GM12892 (cell line): Measurements from ENCODE around the gene LAP3.

Experiments used
- DNase-seq: peaks from one replicate; pipeline ENCODE4 v3.0.0; 2011; ENCODE audit not compliant: insufficient read length
- FAIRE-seq: peaks from 2 replicates; lab custom pipeline; 2011; peaks lifted over from hg19 to GRCh38; lab: Jason Lieb, UNC
- POLR2A ChIP-seq: IDR thresholded peaks from 2 replicates; pipeline ENCODE4 v1.6.1; 2011; ENCODE audit warnings: low read depth, low read length, control low read depth
- POLR2AphosphoS5 ChIP-seq: IDR thresholded peaks from 2 replicates; pipeline ENCODE4 v1.6.1; 2011; ENCODE audit warnings: low read depth, low read length, control low read depth
- TAF1 ChIP-seq: IDR thresholded peaks from 2 replicates; pipeline ENCODE4 v1.6.1; 2011; ENCODE audit warnings: low read depth, mild to moderate bottlenecking, control low read depth, low read length, borderline replicate concordance

LAP3 gene

GRCh38 chr4:17550549-17550948 is 26.4 kb upstream of the LAP3 start:
- FAIRE-seq, result no peak
- DNase-seq, result no peak

GRCh38 chr4:17552427-17552826 is 24.6 kb upstream of the LAP3 start:
- FAIRE-seq (no peak), DNase-seq (no peak)
- no peak for TF ChIP-seq TAF1
- TF ChIP-seq POLR2AphosphoS5, result no peak
- TF ChIP-seq POLR2A, result no peak

More at GRCh38 chr4:17550549-17550948, 26.4 kb upstream of the LAP3 start:
- TF ChIP-seq TAF1 (no peak), POLR2AphosphoS5 (no peak), POLR2A (no peak)

- TF ChIP-seq POLR2AphosphoS5 (no peak), POLR2A (no peak), TAF1 (no peak)
- DNase-seq (no peak), FAIRE-seq (no peak)
These were observed 22.4 kb upstream of the LAP3 start for GRCh38 chr4:17554568-17554967.

DNA sequence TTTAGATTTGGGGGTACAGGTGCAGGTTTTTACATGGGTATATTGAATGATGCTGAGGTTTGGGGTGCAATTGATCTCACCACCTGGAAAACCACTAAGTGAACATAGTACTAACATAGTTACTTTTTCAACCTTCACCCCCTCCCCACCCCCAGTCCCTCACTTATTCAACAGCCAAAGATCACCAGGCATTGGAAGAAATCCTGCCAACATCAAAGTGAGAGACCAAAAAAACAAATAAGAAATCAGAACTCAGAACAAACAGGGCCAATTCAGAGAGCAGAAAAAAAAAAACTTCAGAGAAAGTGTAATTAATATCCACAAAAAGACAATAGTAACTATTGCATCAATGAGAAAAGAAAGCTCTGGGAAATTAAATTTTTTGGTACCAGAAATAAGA is 20.5 kb upstream of the LAP3 start:
- FAIRE-seq (no peak), DNase-seq (no peak)
- TF ChIP-seq TAF1, result no peak
- no peak for TF ChIP-seq POLR2A
- TF ChIP-seq POLR2AphosphoS5, result no peak

GRCh38 chr4:17557880-17558279 is 19.1 kb upstream of the LAP3 start:
- DNase-seq, result no peak
- no peak for FAIRE-seq

GRCh38 chr4:17558941-17559708 is 17.9 kb upstream of the LAP3 start:
- FAIRE-seq, result no peak
- DNase-seq, result no peak
- no peak for TF ChIP-seq TAF1
- TF ChIP-seq POLR2AphosphoS5, result no peak
- TF ChIP-seq POLR2A, result no peak

More at GRCh38 chr4:17557880-17558279, 19.1 kb upstream of the LAP3 start:
- TF ChIP-seq POLR2AphosphoS5 (no peak), POLR2A (no peak), TAF1 (no peak)

GRCh38 chr4:17559709-17560048 is 17.3 kb upstream of the LAP3 start:
- FAIRE-seq (no peak), DNase-seq (no peak)
- TF ChIP-seq POLR2A (no peak), TAF1 (no peak), POLR2AphosphoS5 (no peak)

- DNase-seq (no peak), FAIRE-seq (no peak)
- no peak for TF ChIP-seq POLR2A
- TF ChIP-seq TAF1, result no peak
- no peak for TF ChIP-seq POLR2AphosphoS5
These were observed 16.8 kb upstream of the LAP3 start for GRCh38 chr4:17560065-17560673.

DNA sequence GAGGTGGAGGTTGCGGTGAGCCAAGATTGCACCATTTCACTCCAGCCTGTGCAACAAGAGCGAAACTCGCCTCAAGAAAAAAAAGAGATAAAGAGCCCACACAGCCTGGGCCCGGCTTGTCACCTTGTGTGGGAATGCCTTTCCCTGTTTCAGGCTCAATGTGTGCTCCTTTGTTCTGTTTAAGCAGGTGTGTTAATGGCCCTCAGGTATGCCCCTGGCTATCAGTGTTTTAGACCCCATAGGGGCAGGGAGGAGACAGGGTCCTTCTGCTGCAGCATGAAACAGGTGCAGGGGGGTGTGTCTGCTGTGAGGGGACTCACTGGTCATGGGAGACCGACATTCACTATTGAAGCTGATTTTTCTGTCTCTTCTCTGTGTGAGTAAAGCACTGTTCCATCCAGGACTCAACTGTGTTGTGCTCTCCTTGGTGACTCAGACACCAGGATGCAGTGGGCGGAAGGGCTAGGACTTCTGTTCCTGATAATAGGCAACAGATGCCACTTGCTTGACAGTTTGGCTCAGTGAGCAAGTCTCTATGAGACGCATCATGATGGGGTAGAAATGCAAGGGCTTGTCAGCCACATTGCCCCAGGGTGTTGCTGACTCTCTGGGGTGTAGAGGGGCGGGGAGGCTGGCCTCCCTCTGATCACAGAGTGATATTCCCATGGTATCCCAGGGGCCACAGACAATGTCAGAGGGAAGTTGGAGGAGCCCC is 15.6 kb upstream of the LAP3 start:
- FAIRE-seq (no peak), DNase-seq (no peak)
- TF ChIP-seq POLR2A, result no peak
- TF ChIP-seq POLR2AphosphoS5, result no peak
- no peak for TF ChIP-seq TAF1

DNA sequence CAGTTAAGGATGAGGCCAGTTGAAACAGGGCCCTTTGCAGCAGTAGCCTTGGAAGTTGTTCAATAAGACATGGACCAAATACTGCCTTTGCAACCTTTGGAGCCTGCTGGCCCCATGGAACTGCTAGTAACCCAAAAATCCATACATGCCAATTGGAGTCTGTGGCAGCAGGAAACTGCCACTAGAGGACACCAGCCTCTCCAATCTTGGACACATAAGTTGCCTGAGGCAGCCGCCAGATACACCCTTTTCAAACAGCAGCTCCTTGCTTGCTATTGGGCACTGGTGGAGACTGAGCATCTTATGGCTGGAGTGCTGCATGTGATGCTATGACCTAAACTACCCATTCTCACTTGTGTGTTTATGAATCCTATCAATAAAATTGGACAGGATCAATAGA is 14.8 kb upstream of the LAP3 start:
- FAIRE-seq (no peak), DNase-seq (no peak)
- TF ChIP-seq TAF1, result no peak
- no peak for TF ChIP-seq POLR2A
- no peak for TF ChIP-seq POLR2AphosphoS5

GRCh38 chr4:17565846-17566245 is 11.2 kb upstream of the LAP3 start:
- DNase-seq, result no peak
- no peak for FAIRE-seq
- TF ChIP-seq TAF1 (no peak), POLR2A (no peak), POLR2AphosphoS5 (no peak)
